NCI-H1417 (cell line): ENCODE results near the gene GYPB.
"Not testable (repeated sequence)": the region's sequence is repeated elsewhere in the genome, so short reads cannot be mapped to it uniquely, and the experiment has no call there.

ENCODE experiments used
- DNase-seq, 3 experiments: peaks; one replicate each; lab custom pipeline; 2025; lab: John Stamatoyannopoulos, UW

Gene GYPB

DNA sequence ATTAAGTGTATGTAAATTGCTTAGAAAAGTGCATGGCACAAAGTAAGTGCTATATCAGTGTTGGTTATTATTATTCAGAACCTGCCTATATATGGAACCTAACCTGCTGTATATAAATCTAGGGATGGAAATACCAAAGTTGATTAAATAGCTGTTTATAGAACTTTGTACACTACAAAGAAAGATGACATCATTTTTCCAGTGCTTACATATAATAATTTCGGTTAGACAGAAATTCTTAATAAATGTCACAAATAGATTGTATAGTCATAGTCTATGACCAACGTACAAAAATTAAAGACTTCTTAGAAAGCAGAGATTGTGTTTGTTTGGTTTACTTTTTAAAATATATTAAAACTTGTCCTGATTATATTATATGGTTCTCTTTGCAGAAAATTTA is 4.4 kb downstream of the GYPB start:
- no peak for DNase-seq

GRCh38 chr4:144008602-144009001 is 10.6 kb downstream of the GYPB start:
- not testable (repeated sequence) for DNase-seq

DNA sequence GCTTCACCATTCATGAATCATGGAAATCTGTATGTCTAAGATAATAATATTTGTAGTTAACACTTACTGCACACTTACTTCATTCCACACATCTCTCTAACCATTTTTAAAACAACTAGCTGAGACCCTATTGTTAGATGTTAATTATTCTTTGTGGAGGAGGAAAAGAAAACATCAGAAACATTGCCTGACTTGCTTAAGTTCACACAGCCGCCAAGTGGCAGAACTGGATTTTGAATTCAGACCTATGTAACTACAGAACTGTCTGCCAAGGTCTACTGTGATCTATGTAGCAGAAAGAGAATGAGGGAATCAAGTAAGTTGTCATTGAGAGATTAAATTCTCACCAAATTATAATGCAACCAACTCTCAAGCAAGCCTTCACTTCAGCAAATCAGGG is 11.2 kb downstream of the GYPB start:
- not testable (repeated sequence) for DNase-seq

- not testable (repeated sequence) for DNase-seq
These were observed 12.9 kb downstream of the GYPB start for GRCh38 chr4:144006200-144006803.

GRCh38 chr4:144005558-144005953 is 13.6 kb downstream of the GYPB start:
- not testable (repeated sequence) for DNase-seq

- not testable (repeated sequence) for DNase-seq
These were observed 14.2 kb downstream of the GYPB start for GRCh38 chr4:144004868-144005557.

DNA sequence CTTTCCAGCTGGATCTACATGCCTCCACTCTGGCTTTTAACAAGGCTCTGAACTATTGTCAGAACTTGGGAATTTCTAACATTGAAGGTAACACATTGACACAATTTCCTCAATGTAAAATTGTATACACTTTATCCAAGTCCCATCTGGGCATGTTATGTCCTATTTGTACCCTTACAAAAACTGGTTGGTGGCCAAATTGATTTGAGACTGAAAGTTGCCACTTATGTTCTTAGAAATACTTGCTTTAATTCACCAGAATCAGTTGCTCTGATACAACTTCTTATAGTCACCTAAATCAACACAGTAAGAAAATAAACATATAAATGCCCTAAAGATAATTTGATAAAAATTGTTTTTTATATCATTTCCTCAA is 15.3 kb downstream of the GYPB start:
- DNase-seq, result not testable (repeated sequence)

DNA sequence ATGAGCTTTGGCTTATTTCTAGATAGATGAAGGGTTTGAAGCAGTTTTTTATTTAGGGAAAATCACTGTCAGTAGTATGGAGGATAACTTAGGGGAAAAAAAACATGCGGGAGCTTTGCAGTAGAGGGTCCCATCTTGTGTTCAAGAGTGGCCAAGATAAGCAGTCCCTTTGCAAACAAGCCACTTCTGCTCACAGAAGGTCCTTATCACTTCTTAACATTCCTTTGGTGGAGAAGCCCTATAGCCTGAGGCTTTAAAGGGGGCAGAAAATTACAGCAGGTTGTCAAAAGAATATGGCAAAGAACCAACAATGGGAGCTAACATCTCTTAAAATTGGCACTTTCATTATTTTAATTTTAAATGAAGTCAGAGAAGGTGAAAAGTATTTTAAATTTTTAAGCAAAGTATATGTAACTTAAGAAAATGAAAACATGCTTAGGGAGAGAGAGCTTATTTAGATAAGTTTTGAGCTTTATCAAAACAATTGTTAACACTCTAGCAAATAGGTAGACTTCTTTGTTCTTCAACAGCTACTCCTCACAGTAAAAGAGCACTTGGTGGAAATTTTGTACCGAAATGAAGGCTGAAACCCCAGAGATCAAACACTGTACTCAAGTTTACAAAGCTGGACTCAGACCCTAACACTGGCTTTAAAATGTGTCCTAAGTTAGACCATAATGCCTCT is 15.8 kb downstream of the GYPB start:
- DNase-seq, result not testable (repeated sequence)

GRCh38 chr4:144000331-144000995 is 18.7 kb downstream of the GYPB start:
- not testable (repeated sequence) for DNase-seq

GRCh38 chr4:143996193-143996592 is 23.0 kb downstream of the GYPB start:
- DNase-seq, result peak in 1 of 3 experiments; percentile 45

DNA sequence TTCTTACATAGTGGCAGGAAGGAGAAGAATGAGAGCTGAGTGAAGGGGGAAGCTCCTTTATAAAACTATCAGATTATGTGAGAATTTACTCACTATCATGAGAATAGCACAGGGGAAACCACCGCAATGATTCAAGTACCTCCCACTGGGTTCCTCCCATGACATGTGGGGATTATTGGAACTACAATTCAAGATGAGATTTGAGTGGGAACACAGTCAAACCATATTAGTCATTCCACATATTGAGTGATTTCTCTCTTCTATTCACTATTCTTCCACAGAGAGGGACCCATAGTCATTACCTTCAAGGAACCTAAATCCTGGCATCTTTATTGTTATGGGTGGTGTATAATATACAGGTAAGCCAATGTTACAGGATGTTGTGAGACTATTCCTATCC is 27.4 kb downstream of the GYPB start:
- not testable (repeated sequence) for DNase-seq

- not testable (repeated sequence) for DNase-seq
These were observed 28.5 kb downstream of the GYPB start for GRCh38 chr4:143990717-143991116.

- peak in 1 of 3 experiments; percentile 10 for DNase-seq
These were observed 33.0 kb downstream of the GYPB start for GRCh38 chr4:143986180-143986579.

GRCh38 chr4:143980776-143981175 is 38.4 kb downstream of the GYPB start:
- peak in 1 of 3 experiments; percentile 29 for DNase-seq

DNA sequence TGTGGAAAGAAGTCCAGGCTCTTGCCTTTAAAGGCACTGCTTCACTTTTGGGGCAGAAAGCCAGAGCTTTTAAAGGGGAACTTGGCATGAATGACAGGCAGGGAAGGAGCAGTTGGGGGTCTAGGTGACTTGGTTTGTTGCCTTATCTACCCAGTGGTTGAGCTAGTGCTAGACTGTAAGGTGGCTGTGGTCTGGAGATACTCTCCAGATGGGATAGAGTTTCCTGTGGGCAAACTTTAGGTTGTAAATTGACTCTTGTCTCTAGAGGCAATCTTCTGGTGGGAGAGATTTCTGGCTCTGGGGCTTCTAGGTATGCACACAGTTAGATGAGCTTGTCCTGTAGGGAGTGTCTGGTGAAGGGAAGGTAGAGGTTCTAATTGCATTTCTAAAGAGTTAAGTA is 43.7 kb downstream of the GYPB start:
- not testable (repeated sequence) for DNase-seq

GRCh38 chr4:143974021-143974420 is 45.2 kb downstream of the GYPB start:
- not testable (repeated sequence) for DNase-seq

- no peak for DNase-seq
These were observed 58.1 kb downstream of the GYPB start for GRCh38 chr4:143961075-143961474.

DNA sequence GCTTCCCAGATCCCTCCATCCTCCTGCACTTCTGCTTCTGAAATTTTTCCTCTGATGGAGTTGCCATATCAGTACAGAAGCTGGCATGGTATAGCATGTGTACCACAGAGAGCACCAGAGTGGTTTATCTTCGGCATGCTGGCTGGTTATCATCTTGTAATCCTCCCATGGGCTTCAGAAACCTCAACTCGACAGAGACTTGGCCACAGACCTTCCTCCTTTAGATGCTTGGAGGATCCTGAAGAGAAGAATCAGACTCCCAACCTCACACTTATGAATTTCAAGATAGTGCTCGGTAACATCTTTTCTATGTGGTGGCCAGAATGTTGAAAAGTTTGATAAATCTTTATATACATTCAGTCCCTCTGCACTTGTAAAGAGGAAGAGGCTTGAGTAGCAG is 63.9 kb downstream of the GYPB start:
- DNase-seq, result not testable (repeated sequence)

DNA sequence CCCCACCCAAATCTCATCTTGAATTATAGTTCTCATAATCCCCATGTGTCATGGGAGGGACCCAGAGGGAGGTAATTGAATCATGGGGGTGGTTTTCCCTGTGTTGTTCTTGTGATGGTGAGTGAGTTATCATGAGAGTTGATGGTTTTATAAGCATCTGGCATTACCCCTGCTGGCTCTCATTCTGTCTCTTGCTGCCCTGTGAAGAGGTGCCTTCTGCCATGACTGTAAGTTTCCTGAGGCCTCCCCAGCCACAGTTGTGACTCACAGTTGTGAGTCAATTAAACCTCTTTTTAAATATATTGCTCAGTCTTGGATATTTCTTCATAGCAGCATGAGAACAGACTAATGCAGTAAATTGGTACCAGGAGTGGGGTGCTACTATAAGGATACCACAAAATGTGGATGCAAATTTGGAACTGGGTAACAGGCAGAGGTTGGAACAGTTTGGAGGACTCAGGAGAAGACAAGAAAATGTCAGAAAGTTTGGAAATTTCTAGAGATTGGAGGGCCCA is 67.7 kb downstream of the GYPB start:
- not testable (repeated sequence) for DNase-seq

GRCh38 chr4:143950967-143951366 is 68.2 kb downstream of the GYPB start:
- not testable (repeated sequence) for DNase-seq

GRCh38 chr4:143950185-143950584 is 69.0 kb downstream of the GYPB start:
- not testable (repeated sequence) for DNase-seq

DNA sequence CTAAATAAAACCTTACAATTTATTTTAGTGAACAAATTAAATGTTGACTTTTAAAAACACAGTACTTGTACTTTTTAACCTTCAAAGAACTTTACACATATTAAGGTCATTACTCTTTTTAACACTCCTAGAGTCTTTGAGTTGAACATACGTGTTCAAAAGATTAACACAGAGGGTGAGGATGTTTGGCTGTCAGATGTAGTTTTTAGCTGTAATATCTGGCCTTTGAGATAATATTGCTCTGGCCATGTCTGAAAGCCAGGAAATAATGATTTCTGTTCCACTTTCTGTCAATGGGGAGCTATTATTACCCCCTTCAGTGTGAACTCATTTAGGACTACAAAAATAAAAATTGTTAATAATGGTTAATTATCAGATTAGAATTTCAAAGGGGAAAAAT is 71.7 kb downstream of the GYPB start:
- DNase-seq, result not testable (repeated sequence)
